IPS DF 6.9 (cell line): ENCODE results near the gene FBXL16.
"Not testable (repeated sequence)": the region's sequence is repeated elsewhere in the genome, so short reads cannot be mapped to it uniquely, and the experiment has no call there.

Experiments used
- DNase-seq: peaks from one replicate; pipeline ENCODE4 v3.0.0-alpha.2; 2013; ENCODE audit warnings: low read depth, low spot score
- H3K27ac ChIP-seq: one replicate; pipeline ENCODE4 v1.5.1; 2013; ENCODE audit warnings: low read length, control low read depth
- H3K27me3 ChIP-seq: 2 replicates; pipeline ENCODE4 v1.6.1; 2013; ENCODE audit warnings: mild to moderate bottlenecking, low read length; ENCODE audit not compliant: control insufficient read depth, insufficient read depth
- H3K36me3 ChIP-seq: 2 replicates; pipeline ENCODE4 v1.6.1; 2013; ENCODE audit warnings: low read length; ENCODE audit not compliant: control insufficient read depth, insufficient read depth
- H3K4me1 ChIP-seq: 2 replicates; pipeline ENCODE4 v1.6.1; 2013; ENCODE audit warnings: low read length; ENCODE audit not compliant: control insufficient read depth, insufficient read depth
- H3K4me3 ChIP-seq: 2 replicates; pipeline ENCODE4 v1.5.1; 2013; ENCODE audit warnings: mild to moderate bottlenecking, low read length
- H3K9me3 ChIP-seq: 2 replicates; pipeline ENCODE4 v1.6.1; 2013; ENCODE audit warnings: low read length, inconsistent platforms; ENCODE audit not compliant: control insufficient read depth, insufficient read depth
- WGBS: extraction: QIAGEN DNeasy Blood & Tissue Kit; methylation state at CpG from one replicate; pipeline ENCODE4 v1.1.7; 2013; ENCODE audit warnings: mixed read lengths, missing lambda C conversion rate; ENCODE audit not compliant: insufficient read length, insufficient coverage; 5-methylcytosine and 5-hydroxymethylcytosine counted together

FBXL16 gene

GRCh38 chr16:714558-715476 lies 9.2 kb upstream of the FBXL16 start, which contains the start of gene METRN:
Gene METRN (plus strand): TSS chr16:715118. CDS start chr16:715290, 172 bp downstream.
- peak within 1 kb of the TSS; percentile 46 for H3K4me3 ChIP-seq
- H3K27me3 ChIP-seq: peaks cover 2% of the 10 kb centered on the region; the same call in 1 of the 2 replicates
- peaks cover 9% of the 10 kb centered on the region for H3K4me1 ChIP-seq
- H3K9me3 ChIP-seq: no peaks in the 10 kb centered on the region
- H3K36me3 ChIP-seq: no peaks in the 10 kb centered on the region; the same call in 1 of the 2 replicates
- H3K27ac ChIP-seq: no peak within 1 kb of the TSS
- no peak for DNase-seq
- WGBS: no CpG with 5 or more reads among the region's 108 CpGs

GRCh38 chr16:714079-714478 lies 8.5 kb upstream of the FBXL16 start:
- DNase-seq: no peak
- peaks cover 2% of the 10 kb centered on the region; the same call in 1 of the 2 replicates for H3K27me3 ChIP-seq
- H3K36me3 ChIP-seq: no peaks in the 10 kb centered on the region; the same call in 1 of the 2 replicates
- H3K4me3 ChIP-seq: no peak overlapping the region
- peaks cover 10% of the 10 kb centered on the region for H3K4me1 ChIP-seq
- no CpG with 5 or more reads among the region's 11 CpGs for WGBS
- no peaks in the 10 kb centered on the region for H3K9me3 ChIP-seq
- H3K27ac ChIP-seq: no peak overlapping the region

- H3K4me3 ChIP-seq, DNase-seq, H3K4me1 ChIP-seq, H3K9me3 ChIP-seq, H3K27ac ChIP-seq, H3K36me3 ChIP-seq: not testable (repeated sequence)
- H3K27me3 ChIP-seq: peaks cover 11% of the 10 kb centered on the region; the same call in 1 of the 2 replicates
- WGBS: no CpG with 5 or more reads among the region's 13 CpGs
Measured at GRCh38 chr16:712740-713250, 7.2 kb upstream of the FBXL16 start.

GRCh38 chr16:711548-712320 lies 6.1 kb upstream of the FBXL16 start:
- no peaks in the 10 kb centered on the region; the same call in 1 of the 2 replicates for H3K36me3 ChIP-seq
- no peak overlapping the region for H3K4me3 ChIP-seq
- peaks cover 11% of the 10 kb centered on the region for H3K4me1 ChIP-seq
- DNase-seq: no peak
- H3K9me3 ChIP-seq: no peaks in the 10 kb centered on the region
- H3K27ac ChIP-seq: no peak overlapping the region
- no CpG with 5 or more reads among the region's 25 CpGs for WGBS
- peaks cover 19% of the 10 kb centered on the region for H3K27me3 ChIP-seq

- DNase-seq: no peak
- Histone ChIP-seq H3K36me3 (no peaks in the 10 kb centered on the region; the same call in 1 of the 2 replicates), H3K9me3 (no peaks in the 10 kb centered on the region), H3K4me1 (peaks cover 10% of the 10 kb centered on the region), H3K27me3 (peaks cover 21% of the 10 kb centered on the region), H3K27ac (no peak overlapping the region), H3K4me3 (no peak overlapping the region)
- WGBS: no CpG with 5 or more reads among the region's 12 CpGs
Measured at GRCh38 chr16:711084-711483, 5.5 kb upstream of the FBXL16 start.

GRCh38 chr16:710500-711075 lies 5.0 kb upstream of the FBXL16 start:
- no peak for DNase-seq
- Histone ChIP-seq H3K4me1 (peaks cover 6% of the 10 kb centered on the region; the same call in 1 of the 2 replicates), H3K27ac (no peak overlapping the region), H3K36me3 (no peaks in the 10 kb centered on the region; the same call in 1 of the 2 replicates), H3K9me3 (no peaks in the 10 kb centered on the region), H3K27me3 (peaks cover 19% of the 10 kb centered on the region), H3K4me3 (no peak overlapping the region)
- no CpG with 5 or more reads among the region's 21 CpGs for WGBS

GRCh38 chr16:709566-710499 lies 4.2 kb upstream of the FBXL16 start:
- Histone ChIP-seq H3K4me3 (no peak overlapping the region), H3K27ac (no peak overlapping the region), H3K4me1 (peaks cover 6% of the 10 kb centered on the region; the same call in 1 of the 2 replicates), H3K36me3 (no peaks in the 10 kb centered on the region; the same call in 1 of the 2 replicates), H3K9me3 (no peaks in the 10 kb centered on the region), H3K27me3 (peaks cover 21% of the 10 kb centered on the region)
- WGBS: no CpG with 5 or more reads among the region's 30 CpGs
- no peak for DNase-seq

GRCh38 chr16:708959-709358 lies 3.4 kb upstream of the FBXL16 start:
- no peak for DNase-seq
- H3K9me3 ChIP-seq: no peaks in the 10 kb centered on the region
- peaks cover 6% of the 10 kb centered on the region; the same call in 1 of the 2 replicates for H3K4me1 ChIP-seq
- H3K27ac ChIP-seq: no peak overlapping the region
- no peaks in the 10 kb centered on the region for H3K36me3 ChIP-seq
- H3K27me3 ChIP-seq: peaks cover 30% of the 10 kb centered on the region
- no CpG with 5 or more reads among the region's 4 CpGs for WGBS
- H3K4me3 ChIP-seq: no peak overlapping the region

GRCh38 chr16:708019-708418 lies 2.4 kb upstream of the FBXL16 start:
- Histone ChIP-seq H3K4me1 (peaks cover 6% of the 10 kb centered on the region; the same call in 1 of the 2 replicates), H3K27me3 (peaks cover 38% of the 10 kb centered on the region), H3K27ac (no peak overlapping the region), H3K9me3 (no peaks in the 10 kb centered on the region), H3K4me3 (no peak overlapping the region), H3K36me3 (no peaks in the 10 kb centered on the region)
- no CpG with 5 or more reads among the region's 3 CpGs for WGBS
- DNase-seq: no peak
